HG02588 (cell line): ENCODE measurements around the gene SPARCL1.

Experiments used
- ATAC-seq: cut with Tn5 transposase; IDR thresholded peaks from one replicate; pipeline ENCODE4 v1.9.1; 2021; ENCODE audit warnings: mild to moderate bottlenecking, moderate library complexity; ENCODE audit not compliant: unreplicated experiment

The SPARCL1 gene

DNA sequence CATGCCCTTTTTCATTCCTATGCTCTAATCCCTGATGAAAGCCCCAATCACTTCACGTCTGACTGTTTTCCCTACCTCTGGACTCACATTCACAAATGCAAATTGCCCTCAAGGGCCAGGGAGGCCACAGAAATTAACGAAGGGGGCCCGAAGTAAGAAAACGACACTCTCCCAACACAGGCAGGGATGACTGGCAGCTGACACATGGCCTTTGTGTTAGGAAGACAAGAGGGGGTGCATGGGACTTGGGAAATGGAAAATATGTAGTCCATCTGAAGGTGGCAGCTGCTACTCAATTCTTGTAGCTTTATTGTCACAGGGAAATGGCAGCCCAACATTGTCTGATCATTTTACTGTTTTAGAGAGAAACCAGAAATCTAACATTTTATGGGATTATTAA, 12.3 kb upstream of the SPARCL1 start:
- ATAC-seq, result no peak

DNA sequence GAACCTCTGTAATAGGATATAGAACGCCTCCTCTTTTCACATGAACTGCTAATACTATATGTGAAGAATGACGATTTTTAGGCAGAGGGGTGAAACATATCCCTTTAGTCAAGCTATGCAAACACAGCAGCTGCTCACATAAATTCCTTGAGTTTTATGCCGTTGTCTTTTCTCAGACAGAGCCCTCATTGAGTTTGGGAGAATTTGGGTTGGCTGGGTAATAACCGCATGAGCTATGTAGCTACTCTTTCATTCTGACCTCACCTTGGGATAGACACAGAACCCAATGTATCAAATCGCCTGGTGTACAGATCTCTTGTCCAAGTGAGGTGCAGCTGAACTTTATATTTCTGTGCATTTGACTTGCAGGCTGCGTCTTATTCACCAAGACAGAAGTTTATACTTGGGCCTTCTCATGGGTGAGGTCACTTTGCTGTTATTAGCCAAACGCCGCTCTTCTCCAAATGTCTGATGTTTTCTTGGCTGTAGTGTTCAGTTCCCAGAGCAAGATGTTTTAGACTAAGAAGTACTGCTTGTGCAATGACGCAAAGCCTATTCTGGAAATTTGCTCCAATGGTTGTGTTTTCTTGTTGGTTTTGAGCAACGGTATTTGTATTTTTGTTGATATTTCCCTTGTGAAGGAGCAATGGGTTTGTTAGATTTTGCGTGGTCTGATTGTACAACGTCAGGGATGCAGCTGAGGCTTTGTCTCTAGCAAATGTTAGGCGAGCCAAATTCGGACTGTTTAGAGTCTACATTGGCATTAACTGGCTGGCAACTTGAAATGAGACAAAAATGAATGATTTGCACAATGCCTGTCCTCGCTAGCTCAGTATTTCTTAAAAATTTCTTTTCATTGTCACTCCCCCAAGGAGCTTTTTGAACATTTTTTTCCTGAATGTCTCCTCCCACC, 11.2 kb upstream of the SPARCL1 start:
- ATAC-seq, result no peak

DNA sequence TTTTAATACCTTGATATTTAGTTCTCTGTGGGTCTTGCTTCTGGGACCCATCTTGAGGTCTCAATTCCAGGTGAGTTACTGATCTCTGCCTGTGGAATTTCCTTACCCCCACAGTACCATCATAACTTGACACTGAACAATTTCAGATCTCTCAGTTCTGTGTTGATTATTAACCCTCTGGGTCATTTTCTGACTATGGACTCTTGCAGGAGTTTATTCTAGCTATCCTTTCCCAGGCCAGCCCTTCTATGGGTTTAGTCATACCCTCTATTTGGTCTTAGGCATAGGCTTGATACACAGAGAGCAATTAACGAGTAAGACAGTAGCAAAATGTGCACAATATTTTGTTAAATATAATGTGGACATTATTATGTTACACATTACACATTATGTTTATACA, 3.7 kb upstream of the SPARCL1 start:
- no peak for ATAC-seq

DNA sequence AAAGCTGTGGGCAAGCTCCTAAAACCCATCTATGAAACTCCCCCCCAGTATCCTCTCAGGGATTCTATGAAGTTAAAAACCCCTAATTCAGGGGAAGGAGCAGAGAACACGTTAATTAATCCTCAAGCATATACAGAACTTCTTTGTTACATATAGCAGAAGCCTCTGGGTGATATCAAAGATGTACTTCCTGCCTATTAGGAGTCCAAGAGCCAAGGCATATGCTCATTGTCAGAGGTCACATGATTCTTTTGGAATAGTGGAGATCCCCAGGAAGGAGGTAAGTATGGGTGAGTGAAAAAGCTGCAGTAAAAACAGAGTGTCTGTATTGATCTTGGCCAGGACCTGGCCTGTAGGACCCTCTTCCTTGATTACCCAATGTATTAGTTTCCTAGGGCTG, 2.9 kb upstream of the SPARCL1 start:
- no peak for ATAC-seq

DNA sequence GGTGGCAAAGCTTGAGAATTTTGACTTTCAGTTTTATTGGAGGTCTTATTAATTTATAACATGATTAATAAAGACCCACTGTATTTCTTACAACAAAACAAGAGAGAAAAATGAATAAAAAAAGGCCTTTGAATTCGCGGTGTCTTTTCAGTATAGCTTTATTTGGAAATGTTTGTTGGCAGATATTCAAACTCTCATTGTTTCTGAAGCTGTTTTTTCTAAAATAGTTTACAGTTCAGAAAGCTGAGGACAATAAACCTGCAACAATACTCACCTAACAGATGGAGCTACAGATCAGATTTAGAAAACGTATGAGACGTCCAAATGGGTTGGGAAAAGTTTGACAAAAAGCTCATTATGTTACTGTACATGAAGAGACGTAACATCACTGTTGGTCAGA, 2.4 kb upstream of the SPARCL1 start:
- no peak for ATAC-seq

DNA sequence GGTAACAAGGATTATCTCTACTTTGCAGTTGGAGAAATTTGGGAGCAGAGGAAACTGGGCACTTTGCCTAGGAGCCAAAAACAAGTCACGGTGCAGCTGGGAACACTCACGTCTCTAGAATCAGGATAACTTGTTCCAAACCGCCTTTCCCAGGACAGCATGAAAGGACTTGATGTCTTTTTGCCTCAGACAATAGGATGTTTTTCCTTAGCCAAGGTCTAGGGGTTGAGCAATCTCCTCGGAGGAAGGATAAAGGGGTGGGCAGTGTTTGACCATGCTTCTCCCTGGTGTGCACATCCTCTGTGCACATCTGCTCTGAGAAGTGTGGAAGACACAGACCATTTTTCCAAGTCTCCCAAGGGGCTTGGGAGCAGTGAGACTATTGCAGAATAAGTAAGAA, 1.7 kb upstream of the SPARCL1 start:
- no peak for ATAC-seq

DNA sequence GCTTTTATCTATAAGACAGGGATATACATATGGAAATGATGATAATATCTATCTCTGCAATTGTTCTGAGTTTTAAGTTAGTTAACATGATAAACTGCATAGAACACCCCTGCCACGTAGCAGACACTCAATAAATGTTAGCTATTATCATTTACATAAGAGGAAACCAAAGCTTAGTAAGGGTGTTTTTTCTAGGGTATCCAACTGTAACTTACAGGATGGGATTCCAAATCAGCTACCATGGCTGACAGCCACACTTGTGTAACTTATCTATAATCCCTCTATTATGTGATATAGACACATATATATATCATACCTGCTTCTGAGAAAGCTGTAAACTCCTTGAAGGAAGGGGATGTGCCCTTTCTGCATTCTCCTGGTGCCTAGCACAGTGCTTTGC, 1.1 kb upstream of the SPARCL1 start:
- no peak for ATAC-seq

DNA sequence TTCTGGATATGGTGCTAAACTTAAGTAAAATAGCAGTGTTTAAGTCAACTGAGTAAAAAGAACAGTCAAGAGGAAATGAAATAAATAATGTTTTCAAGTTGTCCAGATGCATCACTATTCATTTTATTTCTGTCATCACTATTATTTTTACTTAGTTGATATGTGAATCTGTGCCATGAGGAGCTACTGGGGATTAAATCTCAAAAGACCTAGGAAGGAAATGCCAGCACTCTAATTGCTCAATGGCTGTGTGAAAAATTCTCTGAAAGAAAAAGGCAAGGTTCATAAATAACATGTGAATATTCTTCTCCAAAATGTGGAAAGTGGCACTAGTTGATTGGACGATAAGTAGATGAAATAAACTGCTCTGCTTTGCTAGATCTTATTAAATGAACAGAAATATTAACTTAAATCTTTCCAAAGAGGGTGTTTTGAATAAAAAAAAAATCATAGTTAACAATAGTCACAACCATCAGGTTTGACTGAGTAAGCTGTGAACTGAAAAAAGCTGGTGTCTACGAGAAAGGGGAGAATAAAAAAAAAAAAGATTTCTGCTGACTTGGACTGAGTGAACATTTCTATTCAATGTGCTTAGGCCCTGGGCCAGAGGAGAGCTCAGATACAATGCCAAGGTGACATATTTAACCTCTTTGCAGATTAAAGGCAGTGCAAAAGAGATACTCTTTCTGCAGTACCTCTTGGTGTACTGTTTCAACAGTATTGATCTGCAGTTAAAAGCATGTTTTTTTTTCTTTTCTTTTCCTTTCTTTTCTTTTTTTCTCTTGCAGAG, 1.6 kb downstream of the SPARCL1 start:
- ATAC-seq, result no peak

DNA sequence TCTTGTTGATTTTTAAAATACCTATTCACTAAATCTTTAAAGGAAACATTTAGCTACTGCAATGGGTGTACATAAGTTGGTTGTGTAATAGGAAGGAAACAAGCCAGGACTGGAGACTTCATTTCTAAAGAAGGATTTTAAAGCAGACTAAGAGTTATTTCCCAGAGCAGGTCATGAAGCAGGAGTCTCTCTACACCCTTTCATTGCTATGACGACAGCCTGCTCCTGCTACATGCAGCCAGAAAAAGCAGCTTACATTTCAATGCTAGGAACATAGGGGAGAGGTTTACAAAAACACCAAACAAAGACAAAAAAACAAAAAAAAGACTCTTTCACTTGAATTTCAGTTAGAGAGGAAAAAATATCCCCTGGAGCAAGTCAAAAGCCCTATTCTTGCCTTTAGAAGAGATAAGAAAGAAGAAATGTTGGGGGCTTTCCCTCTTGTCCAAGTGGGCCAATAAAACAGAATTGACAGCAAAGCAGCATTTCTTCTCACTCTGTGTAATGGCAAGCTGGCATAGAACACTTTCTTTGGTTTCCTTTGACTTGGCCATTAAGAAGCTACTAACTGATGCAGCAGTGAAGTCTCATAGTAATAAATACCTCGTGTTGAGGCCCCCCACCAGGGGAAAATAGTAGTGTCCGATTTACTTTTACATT, 3.4 kb downstream of the SPARCL1 start:
- ATAC-seq, result no peak

DNA sequence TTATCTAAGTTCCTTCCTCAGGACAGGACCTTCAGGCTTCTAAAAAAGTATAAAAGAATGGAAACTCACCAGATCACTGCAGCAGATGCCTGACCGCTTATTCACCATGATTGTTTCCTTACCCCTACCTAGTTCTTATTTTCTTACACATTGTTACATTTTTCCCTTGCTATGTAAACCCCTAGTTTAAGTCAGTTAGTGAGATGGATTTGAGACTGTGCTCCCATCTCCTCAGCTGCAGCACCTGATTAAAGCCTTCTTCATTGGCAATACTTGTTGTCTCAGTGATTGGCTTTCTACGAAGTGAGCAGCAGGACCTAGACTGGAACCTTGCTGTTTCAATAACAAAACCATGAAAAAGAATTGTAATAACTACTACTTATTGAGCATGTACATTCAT, 4.7 kb downstream of the SPARCL1 start:
- ATAC-seq, result no peak

DNA sequence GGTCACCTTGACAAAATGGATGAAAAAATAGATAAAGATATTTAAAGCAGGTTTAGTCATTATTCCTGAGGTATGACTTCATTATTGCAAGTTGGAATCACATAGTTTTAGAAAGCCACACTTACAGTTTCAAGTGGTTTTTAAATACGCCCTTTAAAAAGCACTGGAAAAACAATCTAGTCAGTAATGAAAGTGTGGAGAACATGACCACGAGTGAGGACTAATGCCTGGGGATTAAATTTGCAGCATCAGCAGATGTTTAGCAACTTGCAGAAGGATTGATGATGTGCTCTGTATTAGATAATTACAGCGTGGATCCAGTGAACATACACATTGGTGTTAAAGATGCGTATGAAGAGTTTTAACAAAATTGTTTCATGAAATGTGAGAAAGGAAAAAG, 5.9 kb downstream of the SPARCL1 start:
- no peak for ATAC-seq

DNA sequence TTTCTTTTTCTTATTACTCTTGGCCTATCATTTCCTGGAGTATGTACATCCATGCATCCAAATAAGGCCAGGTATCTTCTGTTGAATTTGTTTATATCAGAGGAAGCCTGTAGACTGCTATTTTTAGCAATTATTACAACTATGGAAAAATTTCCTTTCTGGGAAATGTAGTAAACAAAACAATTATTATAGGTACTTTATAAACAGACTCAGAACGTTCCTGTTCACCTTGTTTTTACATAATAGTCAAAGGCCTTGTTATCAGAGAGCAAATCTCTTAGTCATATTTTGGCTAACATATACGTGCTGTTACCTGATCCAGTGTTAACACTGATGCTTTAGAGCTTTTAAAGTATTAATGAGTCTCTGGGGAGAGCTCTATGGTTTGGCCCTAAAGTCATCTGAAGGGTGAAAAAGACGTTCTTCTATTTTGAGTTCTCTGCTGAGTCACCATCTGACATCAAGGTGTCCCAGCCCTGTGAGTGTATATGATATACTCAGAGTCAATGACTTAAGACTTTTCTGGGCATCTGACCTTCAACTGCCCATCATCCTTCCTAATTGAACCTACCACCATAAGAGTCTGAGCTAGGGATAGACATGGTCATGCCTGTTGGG, 7.3 kb downstream of the SPARCL1 start:
- ATAC-seq, result no peak

DNA sequence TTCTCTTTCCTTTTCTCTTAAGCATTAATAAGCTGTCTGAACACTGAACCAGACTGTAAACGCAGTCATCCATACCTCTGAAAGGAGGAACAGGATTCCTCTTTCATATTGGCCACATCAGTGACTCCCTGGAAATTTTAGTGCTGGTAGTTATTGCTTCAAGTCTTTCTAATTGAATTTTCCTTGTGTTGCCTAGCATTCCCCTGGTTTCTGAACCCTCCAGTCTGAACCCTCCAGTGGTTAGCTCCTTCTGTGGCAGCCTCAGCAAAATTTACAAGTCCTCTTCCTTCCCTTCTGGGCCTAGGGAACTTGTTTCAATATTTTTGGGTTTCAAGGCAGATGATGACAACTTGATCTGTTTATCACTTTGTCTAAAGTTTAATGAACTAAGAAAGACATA, 7.9 kb downstream of the SPARCL1 start:
- no peak for ATAC-seq

DNA sequence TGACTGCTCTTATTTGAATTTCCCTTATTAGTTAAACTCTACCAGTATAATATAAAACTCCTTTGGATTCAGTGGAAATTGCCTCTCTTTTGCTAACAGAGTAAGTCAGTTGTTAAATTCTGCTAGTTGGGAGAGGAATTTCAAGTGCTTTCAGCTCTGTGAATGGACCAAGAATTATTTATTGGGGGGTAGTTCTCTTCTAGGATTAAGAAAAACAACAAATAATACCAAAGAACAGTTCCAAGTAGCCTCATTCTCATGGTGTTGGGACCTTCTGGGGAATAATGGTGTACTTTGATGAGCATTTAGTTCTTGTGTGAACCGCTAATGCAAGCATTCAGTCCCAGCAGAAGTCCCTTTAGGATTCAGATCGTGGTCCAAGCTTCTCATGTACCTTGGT, 11.6 kb downstream of the SPARCL1 start:
- no peak for ATAC-seq

DNA sequence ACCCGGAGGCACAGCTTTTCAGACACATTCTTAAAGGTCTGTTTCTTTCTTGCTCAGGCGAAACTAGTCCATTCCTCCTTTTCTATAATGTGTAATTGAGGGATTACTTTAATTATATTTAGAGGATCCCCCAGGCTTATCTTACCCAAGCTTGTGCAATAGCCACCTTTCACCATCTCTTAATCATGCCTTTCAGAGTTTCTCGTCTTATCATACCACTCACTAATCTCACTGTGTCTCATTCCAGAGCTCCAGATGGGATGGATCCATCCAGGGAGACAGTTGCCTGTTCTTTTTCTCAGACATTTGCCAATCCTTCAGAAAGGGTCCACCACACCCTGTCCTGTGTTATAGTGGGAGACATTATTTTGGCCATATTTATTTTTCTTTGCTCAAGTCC, 12.5 kb downstream of the SPARCL1 start:
- no peak for ATAC-seq

DNA sequence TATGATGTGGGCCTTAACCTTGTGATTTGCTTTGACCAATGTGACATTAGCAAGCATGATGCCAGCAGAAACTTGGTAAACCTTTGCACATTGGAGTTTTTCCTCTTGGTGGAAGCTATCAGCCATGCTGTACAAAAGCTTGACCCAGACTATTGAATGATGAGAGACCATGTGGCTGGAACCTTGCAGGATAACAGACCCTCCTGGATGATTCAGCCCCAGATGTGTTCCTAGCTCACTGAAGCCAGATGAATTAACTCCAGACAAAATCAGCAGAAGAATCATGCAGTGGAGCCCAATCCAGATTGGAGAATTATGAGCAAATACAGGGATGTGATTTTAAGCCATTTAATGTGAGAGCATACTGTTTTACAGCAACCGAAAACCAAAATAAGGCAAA, 16.8 kb downstream of the SPARCL1 start:
- ATAC-seq, result no peak

DNA sequence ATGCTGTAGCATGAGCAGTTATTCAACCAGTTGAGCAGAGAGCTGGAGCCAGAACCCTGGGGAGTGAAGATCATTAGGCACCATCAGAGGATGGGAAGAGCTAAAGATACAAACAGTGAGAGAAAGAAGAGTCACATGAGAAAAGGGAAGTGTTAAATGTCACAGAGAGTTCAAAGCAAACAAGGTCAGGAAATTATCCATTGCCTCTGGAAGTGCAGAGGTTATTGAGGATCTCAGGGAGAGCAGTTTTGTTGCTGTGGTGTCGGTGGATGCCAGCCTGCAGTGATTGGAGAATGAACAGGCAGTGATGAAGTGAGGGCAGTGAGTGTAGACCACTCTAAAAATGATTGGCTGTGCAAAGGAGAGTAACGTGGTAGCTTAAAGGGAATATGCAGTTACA, 17.7 kb downstream of the SPARCL1 start:
- ATAC-seq, result no peak

DNA sequence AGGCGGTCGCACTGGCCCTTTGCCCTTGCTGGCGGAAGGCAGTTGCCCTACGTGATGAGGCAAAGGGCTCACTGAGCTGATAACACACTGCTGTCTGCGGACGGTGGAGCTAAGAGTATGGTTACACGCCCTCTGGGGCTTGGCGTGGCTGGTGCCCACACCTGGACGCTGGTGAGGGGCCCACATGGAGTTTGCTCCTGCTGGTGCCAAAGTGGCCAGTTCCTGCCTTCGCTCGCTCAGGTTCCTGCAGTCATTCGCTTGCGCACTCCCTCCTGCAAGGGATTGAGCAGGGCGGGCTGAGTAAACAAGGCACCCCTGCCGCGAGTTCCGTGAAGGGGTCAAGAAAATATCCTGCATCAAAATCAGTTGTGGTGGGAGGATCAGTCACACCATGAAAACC, 18.4 kb downstream of the SPARCL1 start:
- ATAC-seq, result no peak

DNA sequence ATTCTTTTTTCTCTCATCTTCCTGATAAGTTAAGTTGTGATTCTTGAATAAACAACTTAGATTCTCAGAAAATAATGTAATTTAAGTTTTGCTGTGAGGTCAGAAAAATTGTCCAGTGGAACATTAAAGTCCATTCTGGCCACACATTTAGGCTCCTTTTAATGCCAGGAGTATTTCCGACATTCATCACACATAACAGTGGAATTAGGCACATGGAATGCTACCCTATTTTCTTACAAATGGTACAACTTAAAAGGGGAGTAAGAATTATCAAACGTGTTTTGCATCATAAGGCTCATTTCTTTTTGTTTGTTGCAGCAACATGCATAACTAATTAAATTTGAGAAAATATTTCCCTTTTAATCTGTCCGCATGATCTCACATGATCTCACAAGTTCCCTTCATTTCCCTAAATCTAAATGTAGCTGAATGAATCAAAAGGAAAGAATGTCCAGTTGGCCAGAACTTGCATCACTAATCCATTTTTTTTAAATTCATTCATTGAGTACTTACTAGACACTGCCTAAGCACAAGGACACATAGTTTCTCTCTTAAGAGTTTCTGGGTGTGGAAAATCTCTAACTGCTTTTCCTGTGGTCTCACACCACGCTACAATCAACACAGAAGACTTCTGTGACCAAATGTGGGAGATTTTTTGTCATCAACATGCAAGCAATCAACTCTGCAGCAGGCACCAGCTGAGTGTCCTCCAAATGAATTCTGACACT, 22.0 kb downstream of the SPARCL1 start:
- ATAC-seq, result no peak

DNA sequence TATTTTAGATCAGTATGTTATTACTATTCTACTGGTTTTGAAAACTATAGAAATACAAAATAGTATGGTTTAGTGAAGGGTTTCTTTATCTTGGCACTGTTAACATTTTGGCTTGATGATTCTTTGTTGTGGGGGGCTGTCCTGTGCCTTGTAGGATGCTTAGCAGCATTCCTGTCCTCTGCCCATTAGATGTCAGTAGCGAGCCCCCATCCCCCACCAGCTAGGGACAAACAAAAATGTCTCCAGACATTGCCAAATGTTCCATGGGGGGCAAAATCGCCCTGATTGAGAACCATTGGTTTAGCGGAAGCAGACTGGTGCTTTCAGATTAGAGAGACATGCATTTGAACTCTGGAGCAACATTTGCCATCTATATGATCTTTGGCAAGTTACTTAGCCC, 23.3 kb downstream of the SPARCL1 start:
- no peak for ATAC-seq
